Parathyroid adenoma (tissue), 2 donors: Measurements from ENCODE around the gene GPN2.
A peak's percentile ranks its signal among the peaks of the same experiment; 100 is the strongest.

Experiments used
- H2AFZ ChIP-seq: fragments of 300-600 bp; sonication (generic); one replicate; pipeline ENCODE4 v1.7.0; 2017; ENCODE audit warnings: antibody characterized with exemption, mild to moderate bottlenecking
- H3K27ac ChIP-seq: fragments of 300-600 bp; sonication (generic); one replicate; pipeline ENCODE4 v1.7.0; 2017
- H3K27me3 ChIP-seq: fragments of 300-600 bp; sonication (generic); one replicate; pipeline ENCODE4 v1.7.0; 2017; ENCODE audit warnings: low read length; ENCODE audit not compliant: control insufficient read depth, insufficient read depth
- H3K36me3 ChIP-seq: fragments of 300-600 bp; sonication (generic); one replicate; pipeline ENCODE4 v1.7.0; 2017; ENCODE audit warnings: low read length; ENCODE audit not compliant: control insufficient read depth, insufficient read depth
- H3K4me1 ChIP-seq: fragments of 300-600 bp; sonication (generic); one replicate; pipeline ENCODE4 v1.7.0; 2017; ENCODE audit warnings: control low read depth
- H3K4me2 ChIP-seq: fragments of 300-600 bp; sonication (generic); one replicate; pipeline ENCODE4 v1.7.0; 2017; ENCODE audit warnings: low read length
- H3K4me3 ChIP-seq: fragments of 300-600 bp; sonication (generic); one replicate; pipeline ENCODE4 v1.7.0; 2017; ENCODE audit warnings: low read depth, low read length
- H3K79me2 ChIP-seq: fragments of 300-600 bp; sonication (generic); one replicate; pipeline ENCODE4 v1.7.0; 2017; ENCODE audit warnings: control low read depth
- H3K9ac ChIP-seq: fragments of 300-600 bp; sonication (generic); one replicate; pipeline ENCODE4 v1.7.0; 2017; ENCODE audit warnings: mild to moderate bottlenecking
- H3K9me3 ChIP-seq: fragments of 300-600 bp; sonication (generic); one replicate; pipeline ENCODE4 v1.7.0; 2017; ENCODE audit warnings: low read length; ENCODE audit not compliant: control insufficient read depth
- CTCF ChIP-seq: fragments of 300-600 bp; sonication (generic); IDR thresholded peaks from one replicate; pipeline ENCODE4 v1.7.0; 2017; ENCODE audit warnings: antibody characterized with exemption, mild to moderate bottlenecking
- donor health status: primary hyperparathyroidism.

The GPN2 gene

GRCh38 chr1:26889551-26890466 lies at the start of gene GPN2:
GPN2 (minus strand) TSS chr1:26890283; CDS start chr1:26890096, 187 bp downstream.
- H3K9ac ChIP-seq: peak within 1 kb of the TSS; percentile 80
- H3K79me2 ChIP-seq: no peaks in the 10 kb centered on the region
- H3K4me3 ChIP-seq: peak within 1 kb of the TSS; percentile 64
- no peaks in the 10 kb centered on the region for H3K27me3 ChIP-seq
- no peaks in the 10 kb centered on the region for H3K36me3 ChIP-seq
- peak within 1 kb of the TSS; percentile 85 for H3K27ac ChIP-seq
- TF ChIP-seq CTCF: no peak
- no peaks in the 10 kb centered on the region for H3K9me3 ChIP-seq
- H3K4me1 ChIP-seq: no peaks in the 10 kb centered on the region
- peak within 1 kb of the TSS; percentile 83 for H2AFZ ChIP-seq
- H3K4me2 ChIP-seq: peak within 1 kb of the TSS; percentile 62

- TF ChIP-seq CTCF: no peak
These were observed 48.6 kb upstream of the GPN2 start for GRCh38 chr1:26938659-26939025.

GRCh38 chr1:26938004-26938658 lies 48.0 kb upstream of the GPN2 start:
- no peaks in the 10 kb centered on the region for H3K27me3 ChIP-seq
- peaks cover 2% of the 10 kb centered on the region for H3K79me2 ChIP-seq
- no peaks in the 10 kb centered on the region for H3K4me1 ChIP-seq
- H3K27ac ChIP-seq: no peak overlapping the region
- no peak overlapping the region for H3K4me2 ChIP-seq
- no peaks in the 10 kb centered on the region for H3K9me3 ChIP-seq
- H3K4me3 ChIP-seq: no peak overlapping the region
- H2AFZ ChIP-seq: no peak overlapping the region
- no peak overlapping the region for H3K9ac ChIP-seq
- H3K36me3 ChIP-seq: no peaks in the 10 kb centered on the region
- TF ChIP-seq CTCF: no peak

More at GRCh38 chr1:26938659-26939025, 48.6 kb upstream of the GPN2 start:
- Histone ChIP-seq H3K4me3 (no peak overlapping the region), H3K79me2 (peaks cover 2% of the 10 kb centered on the region), H3K9ac (no peak overlapping the region), H3K4me1 (no peaks in the 10 kb centered on the region), H3K36me3 (no peaks in the 10 kb centered on the region), H3K9me3 (no peaks in the 10 kb centered on the region), H2AFZ (no peak overlapping the region), H3K27ac (no peak overlapping the region), H3K4me2 (no peak overlapping the region), H3K27me3 (no peaks in the 10 kb centered on the region)

- no peak overlapping the region for H2AFZ ChIP-seq
- no peak overlapping the region for H3K4me2 ChIP-seq
- no peaks in the 10 kb centered on the region for H3K36me3 ChIP-seq
- H3K9me3 ChIP-seq: no peaks in the 10 kb centered on the region
- no peak overlapping the region for H3K9ac ChIP-seq
- TF ChIP-seq CTCF: no peak
- no peaks in the 10 kb centered on the region for H3K27me3 ChIP-seq
- peaks cover 2% of the 10 kb centered on the region for H3K79me2 ChIP-seq
- no peak overlapping the region for H3K27ac ChIP-seq
- H3K4me1 ChIP-seq: no peaks in the 10 kb centered on the region
- no peak overlapping the region for H3K4me3 ChIP-seq
These were observed 46.7 kb upstream of the GPN2 start for GRCh38 chr1:26936823-26937222.
